Breast epithelium (tissue), 3 donors: ENCODE measurements around the gene VEGFA.

Source experiments
- CTCF ChIP-seq, 3 donors: fragments of 450-650 bp; IDR thresholded peaks; one replicate each; pipeline ENCODE4 v1.5.1; 2016 to 2017; ENCODE audit warnings: antibody characterized with exemption in 3 of 3, mild to moderate bottlenecking in 3 of 3, moderate library complexity in 3 of 3
- POLR2A ChIP-seq: fragments of 450-650 bp; IDR thresholded peaks from one replicate; pipeline ENCODE4 v1.6.1; 2016; ENCODE audit warnings: antibody characterized with exemption, mild to moderate bottlenecking, moderate library complexity
- POLR2AphosphoS5 ChIP-seq, 3 donors: sonication (generic); formaldehyde crosslinking; IDR thresholded peaks; one replicate each; pipeline ENCODE4 v1.6.1; 2017; ENCODE audit warnings: antibody characterized with exemption in 3 of 3

DNA sequence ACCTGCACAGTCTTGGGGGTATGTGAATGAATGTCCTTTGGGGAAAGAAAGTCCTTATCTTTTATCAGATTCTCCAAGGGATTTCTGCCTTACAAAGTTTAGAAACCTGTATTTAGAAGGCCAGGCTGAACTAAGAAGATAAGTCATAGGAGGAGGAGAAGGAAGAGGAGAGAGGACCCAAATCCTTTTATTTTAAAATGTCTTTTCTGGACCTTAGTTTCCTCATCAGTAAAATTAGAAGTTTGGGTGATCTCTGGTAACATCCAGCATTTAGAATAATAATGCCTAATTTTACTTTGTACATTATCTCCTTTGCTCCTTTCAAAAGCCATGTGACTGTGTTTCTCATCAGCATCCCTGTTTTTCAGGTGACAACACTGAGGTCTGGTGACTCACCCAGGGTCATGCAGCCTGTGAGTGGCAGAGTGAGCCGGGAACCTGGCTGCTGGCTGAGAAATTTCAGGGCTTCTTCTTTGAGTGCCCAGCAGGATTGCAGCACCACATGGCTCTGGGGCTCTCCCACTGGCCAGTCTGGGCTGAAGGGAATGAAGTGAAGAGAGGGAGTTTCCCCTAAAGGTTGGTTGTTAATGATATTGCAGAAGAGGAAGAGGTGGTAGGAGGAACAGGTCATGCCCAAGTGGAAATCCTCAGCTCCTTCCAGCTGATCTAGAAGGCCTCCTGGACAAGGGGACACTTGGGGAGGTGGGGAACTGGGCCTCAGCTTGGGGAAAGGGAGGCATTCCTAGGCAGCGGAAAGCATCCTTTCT is 34.0 kb downstream of the VEGFA start:
- TF ChIP-seq POLR2AphosphoS5 (IDR thresholded peaks at IDR 0.05) (no peak), CTCF (IDR thresholded peaks at IDR 0.05) (no peak), POLR2A (no peak)
